Ascending aorta (tissue), 2 donors: Measurements from ENCODE around the gene AP2M1. TPM values are rescaled to one million over a fixed set of nuclear protein-coding genes. Genes with fewer than 3 reads are reported as not detected.
"Not testable (repeated sequence)": the region's sequence is repeated elsewhere in the genome, so short reads cannot be mapped to it uniquely, and the experiment has no call there.

Experiments
- DNase-seq, 2 donors: peaks; one replicate each; pipeline ENCODE4 v3.0.0-alpha.2; 2019; ENCODE audit warnings: low spot score in 2 of 2
- H3K27ac ChIP-seq, 2 donors: fragments of 200-600 bp; sonication (generic); one replicate each; pipeline ENCODE4 v1.5.1; 2016 to 2017; ENCODE audit warnings: mild to moderate bottlenecking in 1 of 2
- H3K27me3 ChIP-seq: fragments of 200-600 bp; sonication (generic); one replicate; pipeline ENCODE4 v1.5.1; 2017
- H3K36me3 ChIP-seq, 2 donors: fragments of 200-600 bp; sonication (generic); one replicate each; pipeline ENCODE4 v1.5.1; 2016
- H3K4me1 ChIP-seq, 2 donors: fragments of 200-600 bp; sonication (generic); one replicate each; pipeline ENCODE4 v1.5.1; 2016 to 2017; ENCODE audit warnings: mild to moderate bottlenecking in 1 of 2
- H3K4me3 ChIP-seq, 2 donors: fragments of 200-600 bp; sonication (generic); one replicate each; pipeline ENCODE4 v1.5.1; 2016 to 2017; ENCODE audit warnings: mild to moderate bottlenecking in 1 of 2
- H3K9me3 ChIP-seq, 2 donors: fragments of 200-600 bp; sonication (generic); one replicate each; pipeline ENCODE4 v1.5.1; 2016
- intact Hi-C: fragments of 100-400 bp; cut with DNase I; formaldehyde crosslinking; loops from one replicate; pipeline ENCODE4 v1.15.1; 2023
- total RNA-seq: library from RNA; depleted of rRNA; stranded (reverse); fragments of >200 nt; gene quantifications from one replicate; pipeline ENCODE4 v1.1.0, GENCODE V29; 2016
- TF ChIP-seq, protein P1 (sequence below), 3 experiments: fragments of 200-600 bp in 2 of 3; fragments of 450-650 bp in 1 of 3; sonication (generic) in 2 of 3; IDR thresholded peaks; one replicate each; pipeline ENCODE4 v1.5.1; 2016 to 2019; ENCODE audit warnings: antibody characterized with exemption in 3 of 3, mild to moderate bottlenecking in 1 of 3, moderate library complexity in 1 of 3

The AP2M1 gene
- total RNA-seq, 1 donor from 2014 or later = 101 TPM

DNA sequence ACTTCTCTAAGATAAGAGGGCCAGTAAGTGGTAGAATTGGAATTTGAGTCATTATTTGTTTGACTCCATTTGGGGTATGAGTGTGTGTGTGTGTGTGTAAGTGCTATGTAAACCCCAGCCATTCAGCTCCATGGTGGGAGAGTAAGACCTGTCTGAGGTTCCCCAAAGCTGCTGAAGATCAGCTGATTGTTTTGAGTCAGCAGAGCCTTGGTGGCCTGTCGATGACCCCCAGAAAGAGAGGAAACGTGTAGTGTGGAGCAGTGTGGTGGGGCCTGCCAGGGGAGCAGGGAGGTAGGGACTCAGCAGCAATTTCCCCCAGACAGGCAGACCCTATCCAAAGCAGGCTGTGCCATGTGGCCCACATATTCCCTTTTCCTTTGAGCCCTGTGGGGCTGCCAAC lies 14.2 kb upstream of the AP2M1 start:
- Histone ChIP-seq H3K4me1 (peaks cover 18 to 40% of the 10 kb centered on the region in 2 donors), H3K36me3 (peaks cover 25 to 28% of the 10 kb centered on the region in 2 donors), H3K4me3 (peak overlapping the region in 1 of 2 donors; percentile 35), H3K27me3 (no peaks in the 10 kb centered on the region), H3K9me3 (no peaks in the 10 kb centered on the region), H3K27ac (peak overlapping the region; percentile 52 to 62)
- intact Hi-C loops = no loop called here
- TF ChIP-seq, protein P1, sequence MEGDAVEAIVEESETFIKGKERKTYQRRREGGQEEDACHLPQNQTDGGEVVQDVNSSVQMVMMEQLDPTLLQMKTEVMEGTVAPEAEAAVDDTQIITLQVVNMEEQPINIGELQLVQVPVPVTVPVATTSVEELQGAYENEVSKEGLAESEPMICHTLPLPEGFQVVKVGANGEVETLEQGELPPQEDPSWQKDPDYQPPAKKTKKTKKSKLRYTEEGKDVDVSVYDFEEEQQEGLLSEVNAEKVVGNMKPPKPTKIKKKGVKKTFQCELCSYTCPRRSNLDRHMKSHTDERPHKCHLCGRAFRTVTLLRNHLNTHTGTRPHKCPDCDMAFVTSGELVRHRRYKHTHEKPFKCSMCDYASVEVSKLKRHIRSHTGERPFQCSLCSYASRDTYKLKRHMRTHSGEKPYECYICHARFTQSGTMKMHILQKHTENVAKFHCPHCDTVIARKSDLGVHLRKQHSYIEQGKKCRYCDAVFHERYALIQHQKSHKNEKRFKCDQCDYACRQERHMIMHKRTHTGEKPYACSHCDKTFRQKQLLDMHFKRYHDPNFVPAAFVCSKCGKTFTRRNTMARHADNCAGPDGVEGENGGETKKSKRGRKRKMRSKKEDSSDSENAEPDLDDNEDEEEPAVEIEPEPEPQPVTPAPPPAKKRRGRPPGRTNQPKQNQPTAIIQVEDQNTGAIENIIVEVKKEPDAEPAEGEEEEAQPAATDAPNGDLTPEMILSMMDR (IDR thresholded peaks at IDR 0.05) = no peak
- DNase-seq = no peak

DNA sequence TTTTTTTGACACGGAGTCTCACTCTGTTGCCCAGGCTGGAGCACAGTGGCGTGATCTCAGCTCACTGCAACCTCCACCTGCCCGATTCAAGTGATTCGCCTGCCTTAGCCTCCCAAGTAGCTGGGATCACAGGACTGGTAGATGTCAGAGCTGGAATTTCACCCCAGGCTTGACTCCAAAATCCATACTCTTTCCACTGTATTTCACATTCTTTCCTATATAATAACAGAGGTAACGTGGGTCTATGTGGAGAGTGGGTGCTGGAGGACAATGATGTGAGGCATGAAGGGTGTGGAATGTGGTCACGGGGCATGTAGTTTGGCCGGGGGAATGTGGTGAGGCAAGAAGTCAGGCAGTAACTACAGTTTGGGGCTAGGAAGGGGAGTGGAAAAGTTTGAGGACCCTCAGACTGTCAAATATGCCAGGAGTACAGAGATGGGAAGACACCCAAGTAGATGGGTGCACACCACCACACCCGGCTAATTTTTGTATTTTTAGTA lies 12.0 kb upstream of the AP2M1 start:
- H3K4me1 ChIP-seq = peaks cover 9 to 32% of the 10 kb centered on the region in 2 donors
- H3K36me3 ChIP-seq = peaks cover 46 to 50% of the 10 kb centered on the region in 2 donors
- H3K9me3 ChIP-seq, H3K4me3 ChIP-seq, intact Hi-C loops, H3K27ac ChIP-seq, H3K27me3 ChIP-seq, DNase-seq: not testable (repeated sequence)

DNA sequence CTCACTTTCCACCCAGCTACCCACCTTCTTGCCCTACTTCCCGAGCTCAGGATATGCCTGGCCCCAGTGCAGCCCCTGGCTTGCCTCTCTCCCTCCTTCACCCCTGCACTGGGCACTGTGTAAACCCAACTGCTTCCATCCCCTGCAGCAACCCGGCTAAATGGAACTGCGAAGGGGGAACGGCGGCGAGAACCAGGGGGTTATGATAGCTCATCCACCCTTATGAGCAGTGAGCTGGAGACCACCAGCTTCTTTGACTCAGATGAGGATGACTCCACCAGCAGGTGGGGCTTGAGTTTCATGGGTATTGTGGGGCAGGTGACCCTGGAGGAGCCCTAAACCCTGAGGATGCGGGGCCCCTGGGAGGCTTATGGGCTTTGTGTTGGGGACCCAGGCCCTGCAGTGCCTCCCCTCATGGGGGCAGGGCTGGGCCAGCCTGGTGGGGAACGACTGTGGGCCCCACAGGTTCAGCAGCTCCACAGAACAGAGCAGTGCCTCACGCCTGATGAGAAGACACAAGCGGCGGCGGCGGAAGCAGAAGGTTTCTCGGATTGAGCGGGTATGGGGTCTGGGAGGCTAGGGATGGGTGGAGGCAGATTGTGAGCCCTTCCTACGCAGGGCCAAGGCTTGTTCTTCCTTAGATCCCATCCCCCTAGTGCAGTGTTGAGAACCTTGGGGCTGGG lies 9.9 kb upstream of the AP2M1 start:
- H3K36me3 ChIP-seq = peaks cover 61 to 70% of the 10 kb centered on the region in 2 donors
- intact Hi-C loops = no loop called here
- no peak for DNase-seq
- peaks cover 9 to 20% of the 10 kb centered on the region in 2 donors for H3K4me1 ChIP-seq
- H3K27me3 ChIP-seq = no peaks in the 10 kb centered on the region
- no peaks in the 10 kb centered on the region for H3K9me3 ChIP-seq
- no peak overlapping the region for H3K27ac ChIP-seq
- TF ChIP-seq, protein P1 (IDR thresholded peaks at IDR 0.05) = no peak
- H3K4me3 ChIP-seq = no peak overlapping the region

DNA sequence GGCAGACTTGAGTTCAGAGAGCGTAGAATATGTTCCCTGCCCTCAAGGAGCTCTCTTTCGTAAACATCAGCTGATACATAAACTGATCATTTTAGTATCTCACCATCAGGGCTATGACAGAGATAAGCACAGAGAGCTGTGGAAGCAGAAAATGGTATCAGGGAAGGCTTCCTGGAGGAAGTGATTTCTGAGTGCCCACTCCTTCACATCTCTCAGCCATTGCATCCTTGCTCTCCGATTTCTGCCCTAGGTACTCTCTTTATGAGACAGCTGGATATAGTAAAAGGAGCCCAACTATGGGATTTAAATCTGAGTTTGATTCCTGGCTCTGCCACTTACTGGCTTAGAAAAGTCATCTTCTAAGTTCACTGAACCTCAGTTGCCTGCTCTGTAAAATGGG lies 9.1 kb upstream of the AP2M1 start:
- H3K4me3 ChIP-seq = no peak overlapping the region
- no peaks in the 10 kb centered on the region for H3K9me3 ChIP-seq
- H3K36me3 ChIP-seq = peaks cover 68 to 78% of the 10 kb centered on the region in 2 donors
- no peaks in the 10 kb centered on the region for H3K27me3 ChIP-seq
- intact Hi-C loops = no loop called here
- no peak overlapping the region for H3K27ac ChIP-seq
- no peak for DNase-seq
- TF ChIP-seq, protein P1 (IDR thresholded peaks at IDR 0.05) = no peak
- peaks cover 8 to 17% of the 10 kb centered on the region in 2 donors for H3K4me1 ChIP-seq

DNA sequence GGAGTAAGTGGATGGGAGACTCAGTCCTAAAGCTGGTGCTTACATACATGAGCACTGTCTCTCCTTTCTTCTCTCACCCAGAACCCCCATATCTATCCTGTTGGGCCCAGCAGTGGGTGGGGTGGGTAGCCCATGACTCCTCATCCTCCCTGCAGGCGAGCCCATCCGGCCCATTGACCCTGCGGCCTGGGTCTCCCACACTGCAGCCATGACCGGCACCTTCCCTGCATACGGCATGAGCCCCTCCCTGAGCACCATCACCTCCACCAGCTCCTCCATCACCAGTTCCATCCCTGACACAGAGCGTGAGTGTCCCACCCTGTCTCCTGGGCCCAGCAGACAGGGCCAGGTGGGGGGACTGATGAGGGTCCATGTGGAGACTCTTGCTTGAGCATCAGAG lies 8.0 kb upstream of the AP2M1 start:
- Histone ChIP-seq H3K4me1 (peaks cover 0 to 6% of the 10 kb centered on the region in 2 donors), H3K27ac (no peak overlapping the region), H3K36me3 (peaks cover 79 to 89% of the 10 kb centered on the region in 2 donors), H3K27me3 (no peaks in the 10 kb centered on the region), H3K4me3 (no peak overlapping the region), H3K9me3 (no peaks in the 10 kb centered on the region)
- intact Hi-C loops = no loop called here
- TF ChIP-seq, protein P1 (IDR thresholded peaks at IDR 0.05) = no peak
- no peak for DNase-seq

DNA sequence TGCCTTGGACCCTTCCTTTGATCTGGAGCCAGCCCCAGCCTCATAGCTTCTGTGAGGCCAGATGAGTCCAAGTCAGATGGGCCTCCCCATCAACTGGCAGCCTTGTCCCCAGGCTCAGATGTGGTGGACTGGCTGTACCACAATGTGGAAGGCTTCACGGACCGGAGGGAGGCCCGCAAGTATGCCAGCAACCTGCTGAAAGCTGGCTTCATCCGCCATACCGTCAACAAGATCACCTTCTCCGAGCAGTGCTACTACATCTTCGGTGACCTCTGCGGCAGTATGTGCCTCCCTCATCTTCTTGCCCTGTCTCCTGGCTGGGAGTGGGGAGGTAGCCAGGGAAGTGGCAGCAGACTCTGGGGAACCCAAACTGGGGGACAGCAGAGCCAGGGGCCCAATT lies 6.9 kb upstream of the AP2M1 start:
- no peaks in the 10 kb centered on the region for H3K4me1 ChIP-seq
- TF ChIP-seq, protein P1 (IDR thresholded peaks at IDR 0.05) = no peak
- H3K27me3 ChIP-seq = no peaks in the 10 kb centered on the region
- H3K27ac ChIP-seq = no peak overlapping the region
- H3K36me3 ChIP-seq = peaks cover 81 to 91% of the 10 kb centered on the region in 2 donors
- DNase-seq = no peak
- intact Hi-C loops = no loop called here
- H3K4me3 ChIP-seq = no peak overlapping the region
- no peaks in the 10 kb centered on the region for H3K9me3 ChIP-seq
